ENCODE data around the gene ZBTB37. TPM values are rescaled to one million over a fixed set of nuclear protein-coding genes. Genes with fewer than 3 reads are reported as not detected.

Gene ZBTB37, protein sequence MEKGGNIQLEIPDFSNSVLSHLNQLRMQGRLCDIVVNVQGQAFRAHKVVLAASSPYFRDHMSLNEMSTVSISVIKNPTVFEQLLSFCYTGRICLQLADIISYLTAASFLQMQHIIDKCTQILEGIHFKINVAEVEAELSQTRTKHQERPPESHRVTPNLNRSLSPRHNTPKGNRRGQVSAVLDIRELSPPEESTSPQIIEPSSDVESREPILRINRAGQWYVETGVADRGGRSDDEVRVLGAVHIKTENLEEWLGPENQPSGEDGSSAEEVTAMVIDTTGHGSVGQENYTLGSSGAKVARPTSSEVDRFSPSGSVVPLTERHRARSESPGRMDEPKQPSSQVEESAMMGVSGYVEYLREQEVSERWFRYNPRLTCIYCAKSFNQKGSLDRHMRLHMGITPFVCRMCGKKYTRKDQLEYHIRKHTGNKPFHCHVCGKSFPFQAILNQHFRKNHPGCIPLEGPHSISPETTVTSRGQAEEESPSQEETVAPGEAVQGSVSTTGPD
- total RNA-seq (2021): 10.6 and 12.0 TPM in 2 replicates
- long read RNA-seq, full-length matches to known transcripts: 7 of 16 reads
- long read RNA-seq, partial matches to known transcripts: 2 of 16 reads
- long read RNA-seq, other reads (novel, unspliced or antisense): 7 of 16 reads

DNA sequence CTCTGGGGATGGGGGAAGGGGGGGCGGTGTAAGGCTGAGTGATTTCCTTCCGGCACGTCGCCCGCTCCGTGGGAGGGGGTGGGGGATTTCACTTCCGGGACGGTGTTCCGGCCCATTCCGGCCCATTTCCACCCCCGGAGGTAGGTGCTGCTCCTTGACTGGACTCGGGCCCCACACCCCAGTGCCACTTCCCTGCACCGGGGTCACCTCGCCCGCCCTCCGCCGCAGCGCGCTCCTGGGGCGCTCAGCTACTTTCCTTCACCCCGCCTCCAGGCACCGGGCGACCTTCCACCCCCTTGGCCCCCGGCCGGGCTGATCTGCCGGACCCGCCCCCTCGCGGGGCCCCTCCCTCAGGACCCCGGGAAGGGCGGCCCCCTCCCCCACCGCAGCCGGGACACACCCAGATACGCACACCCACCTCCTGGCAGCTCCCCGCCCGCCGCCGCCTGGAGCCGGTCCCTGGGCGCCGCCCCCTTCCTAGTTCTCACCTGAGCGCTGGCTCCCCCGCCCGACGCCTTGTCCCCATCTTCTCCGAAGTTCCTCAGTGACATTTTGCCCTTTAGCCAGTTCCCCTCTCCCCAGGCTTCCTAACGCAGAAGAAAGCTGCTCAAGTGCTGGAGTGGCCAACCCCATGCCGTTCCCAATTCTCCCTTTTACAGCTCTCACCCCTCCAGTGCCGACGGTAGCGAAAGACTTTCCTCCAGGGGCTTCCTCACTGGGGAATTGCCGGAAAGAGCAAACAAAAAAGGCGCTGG is at the start of gene ZBTB37:
Gene ZBTB37 (plus strand): TSS at position 115 of the 755 bp plus-strand sequence. CDS start 1,846 bp downstream, outside the sequence.
- TF ChIP-seq, protein P1, sequence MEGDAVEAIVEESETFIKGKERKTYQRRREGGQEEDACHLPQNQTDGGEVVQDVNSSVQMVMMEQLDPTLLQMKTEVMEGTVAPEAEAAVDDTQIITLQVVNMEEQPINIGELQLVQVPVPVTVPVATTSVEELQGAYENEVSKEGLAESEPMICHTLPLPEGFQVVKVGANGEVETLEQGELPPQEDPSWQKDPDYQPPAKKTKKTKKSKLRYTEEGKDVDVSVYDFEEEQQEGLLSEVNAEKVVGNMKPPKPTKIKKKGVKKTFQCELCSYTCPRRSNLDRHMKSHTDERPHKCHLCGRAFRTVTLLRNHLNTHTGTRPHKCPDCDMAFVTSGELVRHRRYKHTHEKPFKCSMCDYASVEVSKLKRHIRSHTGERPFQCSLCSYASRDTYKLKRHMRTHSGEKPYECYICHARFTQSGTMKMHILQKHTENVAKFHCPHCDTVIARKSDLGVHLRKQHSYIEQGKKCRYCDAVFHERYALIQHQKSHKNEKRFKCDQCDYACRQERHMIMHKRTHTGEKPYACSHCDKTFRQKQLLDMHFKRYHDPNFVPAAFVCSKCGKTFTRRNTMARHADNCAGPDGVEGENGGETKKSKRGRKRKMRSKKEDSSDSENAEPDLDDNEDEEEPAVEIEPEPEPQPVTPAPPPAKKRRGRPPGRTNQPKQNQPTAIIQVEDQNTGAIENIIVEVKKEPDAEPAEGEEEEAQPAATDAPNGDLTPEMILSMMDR (conservative IDR thresholded peaks at IDR 0.05): no peak
- H3K4me3 Mint-ChIP-seq: peak within 1 kb of the TSS; percentile 98 to 99

More for the DNA sequence above, at the start of gene ZBTB37:
- Histone ChIP-seq H3K23ac (ENCODE audit: insufficient read length, low read depth, low read length) (no peak within 1 kb of the TSS), H3K4ac (ENCODE audit: low read depth, low read length) (no peak within 1 kb of the TSS; the same call in 1 of the 2 replicates), H3K9me3 (ENCODE audit: control insufficient read depth, low read depth, low read length) (no peaks in the 10 kb centered on the region), H4K5ac (ENCODE audit: insufficient read length, low read depth, low read length) (peak within 1 kb of the TSS; percentile 95), H3K79me1 (ENCODE audit: insufficient read depth, low read depth, low read length, poor library complexity, severe bottlenecking) (no peaks in the 10 kb centered on the region), H3K4me1 (ENCODE audit: insufficient read depth, low read length) (no peaks in the 10 kb centered on the region), H3K27me3 (ENCODE audit: insufficient read depth, low read length) (no peaks in the 10 kb centered on the region), H3K27ac (ENCODE audit: insufficient read length, low read depth, low read length) (peak within 1 kb of the TSS; percentile 68), H4K91ac (ENCODE audit: insufficient read length, low read depth, low read length) (no peak within 1 kb of the TSS), H3K14ac (ENCODE audit: insufficient read depth, low read length) (peak within 1 kb of the TSS; percentile 99), H2BK20ac (ENCODE audit: low read depth, low read length, poor library complexity, severe bottlenecking) (no peak within 1 kb of the TSS), H3K9ac (ENCODE audit: extremely low read depth, insufficient read length, low read length) (peak within 1 kb of the TSS; percentile 98), H2BK15ac (ENCODE audit: low read depth, low read length) (no peak within 1 kb of the TSS), H3T11ph (ENCODE audit: low read length) (no peak within 1 kb of the TSS), H4K8ac (replicated peaks; ENCODE audit: insufficient read length, low read depth, low read length) (no peak within 1 kb of the TSS), H3K56ac (ENCODE audit: insufficient read length, low read depth, low read length) (peak within 1 kb of the TSS; percentile 27), H2BK5ac (ENCODE audit: insufficient read length, low read length) (peak within 1 kb of the TSS; percentile 46), H3K23me2 (ENCODE audit: insufficient read length, low read depth, low read length, poor library complexity, severe bottlenecking) (peaks cover 10% of the 10 kb centered on the region), H3K18ac (ENCODE audit: insufficient read length, low read depth, low read length) (peak within 1 kb of the TSS; percentile 89), H2AFZ (ENCODE audit: low read length) (peak within 1 kb of the TSS; percentile 37), H2AK5ac (ENCODE audit: insufficient read length, low read length) (no peak within 1 kb of the TSS), H3K79me2 (ENCODE audit: insufficient read depth, low read length) (peaks cover 16% of the 10 kb centered on the region; the same call in 1 of the 2 replicates), H2BK12ac (ENCODE audit: insufficient read length, low read depth, low read length) (no peak within 1 kb of the TSS), H3K4me2 (ENCODE audit: insufficient read depth, insufficient read length, low read length) (peak within 1 kb of the TSS; percentile 96), H4K20me1 (ENCODE audit: control insufficient read depth, insufficient read depth, insufficient read length) (no peaks in the 10 kb centered on the region), H2BK120ac (ENCODE audit: low read depth, low read length, poor library complexity, severe bottlenecking) (no peak within 1 kb of the TSS)
- peaks cover 55 to 68% (median 59%) of the 10 kb centered on the region in 3 experiments for H3K36me3 Mint-ChIP-seq (ENCODE audit: insufficient read depth in 1 of 3, low read depth in 3 of 3)
- H3K27ac Mint-ChIP-seq: peak within 1 kb of the TSS; percentile 99 to 100 (median 99)
- peak; percentile 99 for DNase-seq
- no CpG with 5 or more reads among the region's 53 CpGs for WGBS (ENCODE audit: extremely low coverage, insufficient read length, low lambda C conversion rate)
- H3K9me3 Mint-ChIP-seq: peaks cover 0 to 9% of the 10 kb centered on the region in 2 experiments; a peak in 2 of 5 replicates
- H3K27me3 Mint-ChIP-seq (ENCODE audit: low read depth): peaks cover 3% of the 10 kb centered on the region; the same call in 1 of the 2 replicates
- peaks cover 33 to 45% of the 10 kb centered on the region in 2 experiments for H3K4me1 Mint-ChIP-seq
